SK-N-SH treated with all-trans-retinoic acid at 6 μM for 48 hours (cell line): ENCODE results near the gene MGLL.

Source experiments
- ESRRG ChIP-seq: fragments of 250-450 bp; sonication (Bioruptor Pico); IDR thresholded peaks from 2 replicates; pipeline ENCODE4 v1.6.1; 2021; ENCODE audit warnings: mild to moderate bottlenecking
- SNAI2 ChIP-seq: fragments of 250-450 bp; sonication (Bioruptor Pico); IDR thresholded peaks from 2 replicates; pipeline ENCODE4 v1.5.0; 2020; ENCODE audit warnings: mild to moderate bottlenecking, moderate library complexity
- ZC3H10 ChIP-seq: fragments of 250-450 bp; sonication (Bioruptor Pico); IDR thresholded peaks from 2 replicates; pipeline ENCODE4 v1.5.1; 2021; ENCODE audit warnings: mild to moderate bottlenecking, moderate library complexity
- ZFP30 ChIP-seq: fragments of 450-650 bp; formaldehyde crosslinking; IDR thresholded peaks from 2 replicates; pipeline ENCODE4 v1.5.0; 2022; ENCODE audit warnings: mild to moderate bottlenecking, moderate library complexity
- TF ChIP-seq, protein P1 (sequence below): fragments of 250-450 bp; sonication (Bioruptor Pico); IDR thresholded peaks from 2 replicates; pipeline ENCODE4 v1.8.0; 2020; ENCODE audit warnings: mild to moderate bottlenecking, moderate library complexity, borderline replicate concordance

- no peak for TF ChIP-seq ZFP30 (CRISPR knock-in tag)
- no peak for TF ChIP-seq SNAI2
- TF ChIP-seq, protein P1, sequence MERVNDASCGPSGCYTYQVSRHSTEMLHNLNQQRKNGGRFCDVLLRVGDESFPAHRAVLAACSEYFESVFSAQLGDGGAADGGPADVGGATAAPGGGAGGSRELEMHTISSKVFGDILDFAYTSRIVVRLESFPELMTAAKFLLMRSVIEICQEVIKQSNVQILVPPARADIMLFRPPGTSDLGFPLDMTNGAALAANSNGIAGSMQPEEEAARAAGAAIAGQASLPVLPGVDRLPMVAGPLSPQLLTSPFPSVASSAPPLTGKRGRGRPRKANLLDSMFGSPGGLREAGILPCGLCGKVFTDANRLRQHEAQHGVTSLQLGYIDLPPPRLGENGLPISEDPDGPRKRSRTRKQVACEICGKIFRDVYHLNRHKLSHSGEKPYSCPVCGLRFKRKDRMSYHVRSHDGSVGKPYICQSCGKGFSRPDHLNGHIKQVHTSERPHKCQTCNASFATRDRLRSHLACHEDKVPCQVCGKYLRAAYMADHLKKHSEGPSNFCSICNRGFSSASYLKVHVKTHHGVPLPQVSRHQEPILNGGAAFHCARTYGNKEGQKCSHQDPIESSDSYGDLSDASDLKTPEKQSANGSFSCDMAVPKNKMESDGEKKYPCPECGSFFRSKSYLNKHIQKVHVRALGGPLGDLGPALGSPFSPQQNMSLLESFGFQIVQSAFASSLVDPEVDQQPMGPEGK: no peak
- TF ChIP-seq ESRRG: no peak
- TF ChIP-seq ZC3H10 (CRISPR knock-in tag): no peak
These were observed 73.5 kb downstream of the MGLL start for GRCh38 chr3:127748754-127749327.
